OCI-LY3 (cell line): ENCODE results near the gene PLEKHA3.
"Not testable (repeated sequence)": the region's sequence is repeated elsewhere in the genome, so short reads cannot be mapped to it uniquely, and the experiment has no call there.

Experiments used
- H2AFZ ChIP-seq: fragments of 200-600, 300-600 bp; shearing (Covaris generic); 2 replicates; pipeline ENCODE4 v1.6.0; 2014; ENCODE audit warnings: antibody characterized with exemption, low read depth, low read length
- H3K27ac ChIP-seq: fragments of 200-600, 300-600 bp; sonication (generic); 2 replicates; pipeline ENCODE4 v1.5.1; 2014; ENCODE audit warnings: mild to moderate bottlenecking, low read length, moderate library complexity, mixed read lengths
- H3K27me3 ChIP-seq: fragments of 200-600, 300-600 bp; sonication (generic); 2 replicates; pipeline ENCODE4 v1.6.1; 2014; ENCODE audit warnings: low read depth, low read length, mixed read lengths
- H3K36me3 ChIP-seq: fragments of 200-600, 300-600 bp; sonication (generic); replicated peaks from 2 replicates; pipeline ENCODE3; 2014; ENCODE audit warnings: low read depth, low read length, mixed read lengths
- H3K4me1 ChIP-seq: fragments of 300-600, 200-600 bp; sonication (generic); 2 replicates; pipeline ENCODE4 v1.6.1; 2014; ENCODE audit warnings: low read length, mixed read lengths
- H3K4me2 ChIP-seq: fragments of 200-600, 300-600 bp; sonication (generic); 2 replicates; pipeline ENCODE4 v1.6.1; 2014; ENCODE audit warnings: low read length, mixed read lengths
- H3K4me3 ChIP-seq: fragments of 300-600, 200-600 bp; sonication (generic); 2 replicates; pipeline ENCODE4 v1.5.1; 2014; ENCODE audit warnings: antibody characterized with exemption, mild to moderate bottlenecking, low read length, moderate library complexity
- H3K79me2 ChIP-seq: fragments of 300-600, 200-600 bp; shearing (Covaris generic); 2 replicates; pipeline ENCODE4 v1.6.1; 2014; ENCODE audit warnings: mild to moderate bottlenecking, low read length, mixed read lengths
- H3K9ac ChIP-seq: fragments of 300-600, 200-600 bp; shearing (Covaris generic); 2 replicates; pipeline ENCODE4 v1.6.0; 2014; ENCODE audit warnings: mild to moderate bottlenecking, low read length, moderate library complexity
- H3K9me3 ChIP-seq: fragments of 200-600, 300-600 bp; shearing (Covaris generic); 2 replicates; pipeline ENCODE4 v1.6.1; 2014; ENCODE audit warnings: low read length, mixed read lengths; ENCODE audit not compliant: insufficient read depth
- H4K20me1 ChIP-seq: fragments of 200-600, 300-600 bp; sonication (generic); 2 replicates; pipeline ENCODE4 v1.6.1; 2016; ENCODE audit warnings: low read length, mixed read lengths; ENCODE audit not compliant: insufficient read depth
- EZH2phosphoT487 ChIP-seq: fragments of 200-600 bp; shearing (Covaris generic); IDR thresholded peaks from 2 replicates; pipeline ENCODE4 v1.6.1; 2018; ENCODE audit warnings: antibody characterized with exemption, mixed run types, low read depth
- TF ChIP-seq, protein P1 (sequence below): fragments of 200-600, 300-600 bp; sonication (generic); IDR thresholded peaks from 2 replicates; pipeline ENCODE4 v1.5.1; 2014; ENCODE audit warnings: antibody characterized with exemption, low read length, low read depth

The PLEKHA3 gene

GRCh38 chr2:178523596-178524134, 43.4 kb downstream of the PLEKHA3 start:
- peak overlapping the region; percentile 90 for H3K4me3 ChIP-seq
- H3K27ac ChIP-seq, result peak overlapping the region; percentile 37; the same call in 1 of the 2 replicates
- TF ChIP-seq, protein P1, sequence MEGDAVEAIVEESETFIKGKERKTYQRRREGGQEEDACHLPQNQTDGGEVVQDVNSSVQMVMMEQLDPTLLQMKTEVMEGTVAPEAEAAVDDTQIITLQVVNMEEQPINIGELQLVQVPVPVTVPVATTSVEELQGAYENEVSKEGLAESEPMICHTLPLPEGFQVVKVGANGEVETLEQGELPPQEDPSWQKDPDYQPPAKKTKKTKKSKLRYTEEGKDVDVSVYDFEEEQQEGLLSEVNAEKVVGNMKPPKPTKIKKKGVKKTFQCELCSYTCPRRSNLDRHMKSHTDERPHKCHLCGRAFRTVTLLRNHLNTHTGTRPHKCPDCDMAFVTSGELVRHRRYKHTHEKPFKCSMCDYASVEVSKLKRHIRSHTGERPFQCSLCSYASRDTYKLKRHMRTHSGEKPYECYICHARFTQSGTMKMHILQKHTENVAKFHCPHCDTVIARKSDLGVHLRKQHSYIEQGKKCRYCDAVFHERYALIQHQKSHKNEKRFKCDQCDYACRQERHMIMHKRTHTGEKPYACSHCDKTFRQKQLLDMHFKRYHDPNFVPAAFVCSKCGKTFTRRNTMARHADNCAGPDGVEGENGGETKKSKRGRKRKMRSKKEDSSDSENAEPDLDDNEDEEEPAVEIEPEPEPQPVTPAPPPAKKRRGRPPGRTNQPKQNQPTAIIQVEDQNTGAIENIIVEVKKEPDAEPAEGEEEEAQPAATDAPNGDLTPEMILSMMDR, result no peak
- no peak for TF ChIP-seq EZH2phosphoT487
- H3K4me1 ChIP-seq, result peaks cover 38% of the 10 kb centered on the region
- peak overlapping the region; percentile 62; the same call in 1 of the 2 replicates for H2AFZ ChIP-seq
- H4K20me1 ChIP-seq, result peaks cover 18% of the 10 kb centered on the region; the same call in 1 of the 2 replicates
- no peaks in the 10 kb centered on the region for H3K9me3 ChIP-seq
- peak overlapping the region; percentile 83 for H3K4me2 ChIP-seq
- peak overlapping the region; percentile 86 for H3K9ac ChIP-seq
- H3K27me3 ChIP-seq, result no peaks in the 10 kb centered on the region
- peaks cover 43% of the 10 kb centered on the region for H3K79me2 ChIP-seq
- peaks cover 4% of the 10 kb centered on the region for H3K36me3 ChIP-seq

- peaks cover 51% of the 10 kb centered on the region for H3K4me1 ChIP-seq
- H3K4me2 ChIP-seq, H3K4me3 ChIP-seq, H3K27ac ChIP-seq, H3K9ac ChIP-seq, H3K9me3 ChIP-seq, H3K36me3 ChIP-seq, H2AFZ ChIP-seq, H3K27me3 ChIP-seq: not testable (repeated sequence)
- peaks cover 53% of the 10 kb centered on the region for H3K79me2 ChIP-seq
- peaks cover 22% of the 10 kb centered on the region; the same call in 1 of the 2 replicates for H4K20me1 ChIP-seq
These were observed 44.8 kb downstream of the PLEKHA3 start for GRCh38 chr2:178525010-178525409.

GRCh38 chr2:178525460-178525859, 45.2 kb downstream of the PLEKHA3 start:
- H3K27me3 ChIP-seq, H3K36me3 ChIP-seq, H3K9me3 ChIP-seq, H2AFZ ChIP-seq, H3K9ac ChIP-seq, H3K27ac ChIP-seq, H3K4me3 ChIP-seq, H3K4me2 ChIP-seq: not testable (repeated sequence)
- Histone ChIP-seq H3K79me2 (peaks cover 56% of the 10 kb centered on the region), H3K4me1 (peaks cover 56% of the 10 kb centered on the region), H4K20me1 (peaks cover 22% of the 10 kb centered on the region; the same call in 1 of the 2 replicates)

DNA sequence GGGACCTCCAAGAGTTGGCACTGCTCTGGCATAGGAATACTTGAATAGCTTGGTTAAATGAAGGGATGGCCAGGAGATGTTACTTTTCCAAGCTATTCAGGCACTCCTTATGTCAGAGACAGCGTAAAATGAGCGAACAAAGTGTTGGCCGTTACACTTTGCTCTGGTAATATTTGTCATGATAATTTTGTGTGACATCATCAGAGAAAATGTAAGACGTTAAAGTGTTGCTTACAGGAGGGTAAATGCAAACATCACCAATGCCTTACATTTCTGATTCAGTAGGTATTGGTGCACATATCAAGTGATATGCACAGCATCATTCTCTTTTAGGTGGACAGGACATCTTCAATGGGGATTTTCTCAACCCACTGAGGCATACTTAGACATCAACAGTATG, 46.0 kb downstream of the PLEKHA3 start:
- H3K27me3 ChIP-seq, result no peaks in the 10 kb centered on the region
- no peaks in the 10 kb centered on the region for H3K9me3 ChIP-seq
- peaks cover 25% of the 10 kb centered on the region; the same call in 1 of the 2 replicates for H4K20me1 ChIP-seq
- H3K4me2 ChIP-seq, result no peak overlapping the region
- peaks cover 59% of the 10 kb centered on the region for H3K4me1 ChIP-seq
- peaks cover 6% of the 10 kb centered on the region for H3K36me3 ChIP-seq
- H3K4me3 ChIP-seq, result no peak overlapping the region
- TF ChIP-seq EZH2phosphoT487, result no peak
- H3K79me2 ChIP-seq, result peaks cover 56% of the 10 kb centered on the region
- no peak overlapping the region for H3K27ac ChIP-seq
- H3K9ac ChIP-seq, result no peak overlapping the region
- H2AFZ ChIP-seq, result no peak overlapping the region

DNA sequence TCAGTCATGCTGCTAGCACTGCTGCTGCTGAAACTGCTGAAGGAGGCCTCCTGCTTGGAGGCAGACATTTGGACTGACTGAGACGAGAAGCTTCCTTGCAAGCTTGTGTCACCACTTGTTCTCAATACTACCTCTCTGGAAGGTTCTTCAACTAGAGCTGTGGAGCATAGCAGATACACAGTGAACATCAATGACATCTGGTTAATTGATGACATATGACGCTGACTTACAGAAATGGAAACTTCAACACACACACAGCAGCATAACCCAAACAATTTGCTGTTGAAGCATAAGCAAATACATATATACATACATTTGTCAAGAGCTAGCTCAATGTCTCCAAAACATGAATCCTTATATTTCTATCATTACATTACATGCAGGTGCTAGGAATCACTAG, 47.3 kb downstream of the PLEKHA3 start:
- no peak for TF ChIP-seq EZH2phosphoT487
- TF ChIP-seq, protein P1, result no peak
- Histone ChIP-seq H3K4me1 (peaks cover 59% of the 10 kb centered on the region), H3K36me3 (peaks cover 18% of the 10 kb centered on the region), H3K9ac (no peak overlapping the region), H3K79me2 (peaks cover 69% of the 10 kb centered on the region), H2AFZ (no peak overlapping the region), H3K27me3 (no peaks in the 10 kb centered on the region), H3K27ac (no peak overlapping the region), H4K20me1 (peaks cover 34% of the 10 kb centered on the region; the same call in 1 of the 2 replicates), H3K4me2 (0 out of 2 replicates have a peak overlapping the region, but pooled peaks have one; percentile 6), H3K4me3 (no peak overlapping the region), H3K9me3 (no peaks in the 10 kb centered on the region)
